GM10248 (cell line): ENCODE data around the gene NXPH4.

Experiments used
- CTCF ChIA-PET: fragments of 300-600 bp; sonication (Branson Sonifier 250); formaldehyde crosslinking; extraction: SDS; loops from one replicate; lab custom pipeline; 2021; ENCODE audit warnings: antibody characterized with exemption; lab: Yijun Ruan, JAX
- POLR2A ChIA-PET: fragments of 350-650 bp; sonication (Branson Sonifier 250); formaldehyde crosslinking; extraction: SDS; loops from one replicate; lab custom pipeline; 2020; ENCODE audit warnings: antibody characterized with exemption; lab: Yijun Ruan, JAX
- DNase-seq: peaks from one replicate; pipeline ENCODE4 v3.0.0; 2012; ENCODE audit errors: extremely low spot score
- CTCF ChIP-seq: IDR thresholded peaks from 2 replicates; pipeline ENCODE4 v1.5.1; 2012; ENCODE audit warnings: mild to moderate bottlenecking, low read depth; ENCODE audit errors: extremely low read depth, missing control alignments, control extremely low read depth

NXPH4 gene

GRCh38 chr12:57240926-57241401, 24.4 kb downstream of the NXPH4 start:
- no peak for DNase-seq
- POLR2A ChIA-PET: interaction anchor here (1.2 to 6.5 kb wide), 2 partner anchors 11 to 26 kb away, joined by 3 to 32 read pairs; partner anchors contain the start of gene SHMT2
- CTCF ChIA-PET: interaction anchor here (1.2 to 22.8 kb wide), 10 partner anchors 9 to 218 kb away, joined by 3 to 403 read pairs (median 42); partner anchors contain the start of genes GLI1, INHBE, NXPH4 and SHMT2
- TF ChIP-seq CTCF: no peak

GRCh38 chr12:57241402-57242310, 25.1 kb downstream of the NXPH4 start:
- CTCF ChIA-PET: interaction anchor here (0.9 to 22.8 kb wide), 26 partner anchors 8 to 218 kb away, joined by 3 to 403 read pairs (median 6); partner anchors contain the start of genes GLI1, INHBE, LRP1 and NXPH4
- DNase-seq: no peak
- no peak for TF ChIP-seq CTCF
- POLR2A ChIA-PET: interaction anchor here (0.6 to 6.5 kb wide), 3 partner anchors 12 to 194 kb away, joined by 3 to 32 read pairs (median 3); partner anchors contain the start of gene SHMT2

- DNase-seq: no peak
- no peak for TF ChIP-seq CTCF
- ChIA-PET CTCF (interaction anchor here (0.8 to 22.8 kb wide), 43 partner anchors 9 to 523 kb away, joined by 3 to 403 read pairs (median 4); partner anchors contain the start of genes GLI1, INHBE, LRP1 and NXPH4), POLR2A (interaction anchor here (0.6 to 6.5 kb wide), 2 partner anchors 12 to 193 kb away, joined by 3 to 32 read pairs; partner anchors contain the start of gene SHMT2)
Observed at GRCh38 chr12:57242329-57242690, 25.7 kb downstream of the NXPH4 start.

GRCh38 chr12:57242691-57243454, 26.3 kb downstream of the NXPH4 start:
- ChIA-PET CTCF (interaction anchor here (0.7 to 22.8 kb wide), 48 partner anchors 9 to 524 kb away, joined by 3 to 403 read pairs (median 4); partner anchors contain the start of genes GLI1, INHBE, LRP1 and NXPH4), POLR2A (interaction anchor here (0.6 to 6.5 kb wide), 2 partner anchors 13 to 46 kb away, joined by 3 to 32 read pairs; partner anchors contain the start of gene SHMT2)
- peak; percentile 72 for DNase-seq
- TF ChIP-seq CTCF: peak; percentile 85

- TF ChIP-seq CTCF: peak; percentile 85
- peak; percentile 82 for DNase-seq
- ChIA-PET CTCF (interaction anchor here (0.7 to 22.8 kb wide), 40 partner anchors 8 to 525 kb away, joined by 3 to 403 read pairs (median 4); partner anchors contain the start of genes GLI1, INHBE, LRP1 and NXPH4), POLR2A (interaction anchor here (0.6 to 6.5 kb wide), 2 partner anchors 14 to 45 kb away, joined by 3 to 32 read pairs; partner anchors contain the start of gene SHMT2)
Observed at GRCh38 chr12:57243521-57244311, 27.1 kb downstream of the NXPH4 start.
